CD4-positive, alpha-beta memory T cell (primary cell): ENCODE data around the gene MSX1. TPM values are rescaled to one million over a fixed set of nuclear protein-coding genes. Genes with fewer than 3 reads are reported as not detected.

Experiments used
- CTCF ChIA-PET: fragments of 350-600 bp; sonication (Branson Sonifier 250); formaldehyde crosslinking; loops from one replicate; lab custom pipeline; 2021; ENCODE audit warnings: inconsistent platforms; ENCODE audit not compliant: partially characterized antibody; lab: Charles Lee
- POLR2A ChIA-PET: fragments of 350-600 bp; sonication (Branson Sonifier 250); formaldehyde crosslinking; loops from one replicate; lab custom pipeline; 2021; ENCODE audit not compliant: partially characterized antibody; lab: Charles Lee
- DNase-seq, 5 donors: peaks; one replicate each; pipeline versions ENCODE4 v3.0.0 to v3.0.0-alpha.2; 2020 to 2022; ENCODE audit warnings: mixed read lengths in 1 of 5
- H3K27ac ChIP-seq: one replicate; pipeline ENCODE4 v1.7.0; 2013; ENCODE audit warnings: low read depth, low read length
- H3K27me3 ChIP-seq: 2 replicates; pipeline ENCODE4 v1.7.0; 2013; ENCODE audit warnings: mild to moderate bottlenecking, low read length, moderate library complexity; ENCODE audit not compliant: insufficient read depth
- H3K36me3 ChIP-seq: 2 replicates; pipeline ENCODE4 v1.7.0; 2013; ENCODE audit warnings: mild to moderate bottlenecking, low read length, moderate library complexity; ENCODE audit not compliant: insufficient read depth
- H3K4me1 ChIP-seq: 2 replicates; pipeline ENCODE4 v1.7.0; 2013; ENCODE audit warnings: mild to moderate bottlenecking, low read length, moderate library complexity; ENCODE audit not compliant: insufficient read depth
- H3K4me3 ChIP-seq, 2 donors: one replicate each; pipeline ENCODE4 v1.7.0; 2013; ENCODE audit warnings: low read length in 2 of 2, mild to moderate bottlenecking in 1 of 2
- H3K9me3 ChIP-seq, 2 donors: one replicate each; pipeline ENCODE4 v1.7.0; 2013; ENCODE audit warnings: low read length in 2 of 2, control low read depth in 1 of 2; ENCODE audit not compliant: control insufficient read depth in 1 of 2
- H3K27ac Mint-ChIP-seq, 7 donors: one replicate each; pipeline ENCODE4 v1.8.0; 2020 to 2021; ENCODE audit warnings: mixed read lengths in 7 of 7, mild to moderate bottlenecking in 6 of 7, inconsistent platforms in 3 of 7, moderate library complexity in 3 of 7
- H3K27me3 Mint-ChIP-seq, 2 donors: one replicate each; pipeline ENCODE4 v1.8.0; 2020 to 2021; ENCODE audit warnings: mixed read lengths in 2 of 2
- H3K36me3 Mint-ChIP-seq, 2 donors: one replicate each; pipeline ENCODE4 v1.8.0; 2020 to 2021; ENCODE audit warnings: mixed read lengths in 2 of 2, inconsistent platforms in 1 of 2, mild to moderate bottlenecking in 1 of 2
- H3K4me1 Mint-ChIP-seq, 4 donors: one replicate each; pipeline ENCODE4 v1.8.0; 2020 to 2021; ENCODE audit warnings: mixed read lengths in 4 of 4, mild to moderate bottlenecking in 1 of 4
- H3K4me3 Mint-ChIP-seq, 8 donors: one replicate each; pipeline ENCODE4 v1.8.0; 2020 to 2021; ENCODE audit warnings: mixed read lengths in 8 of 8, mild to moderate bottlenecking in 7 of 8, moderate library complexity in 6 of 8, inconsistent platforms in 3 of 8
- H3K9me3 Mint-ChIP-seq, 8 donors: one replicate each; pipeline ENCODE4 v1.8.0; 2020 to 2021; ENCODE audit warnings: mixed read lengths in 8 of 8, mild to moderate bottlenecking in 5 of 8, inconsistent platforms in 3 of 8, moderate library complexity in 1 of 8
- intact Hi-C: fragments of 100-400 bp; cut with micrococcal nuclease; formaldehyde crosslinking; loops from one replicate; pipeline ENCODE4 v1.15.1; 2023
- polyA plus RNA-seq, 2 donors: library from polyadenylated mRNA; unstranded; fragments of 300-500 nt; fragmentation: Illumina TruSeq; gene quantifications; one replicate each; pipeline ENCODE4 v1.2.3, GENCODE V29; 2021
- total RNA-seq, 2 experiments: library from RNA; stranded (reverse); gene quantifications; one replicate each; pipeline ENCODE4 v1.2.3, GENCODE V29; 2021

MSX1 gene
- total and polyA plus RNA-seq, 4 experiments from 2014 or later: not detected

DNA sequence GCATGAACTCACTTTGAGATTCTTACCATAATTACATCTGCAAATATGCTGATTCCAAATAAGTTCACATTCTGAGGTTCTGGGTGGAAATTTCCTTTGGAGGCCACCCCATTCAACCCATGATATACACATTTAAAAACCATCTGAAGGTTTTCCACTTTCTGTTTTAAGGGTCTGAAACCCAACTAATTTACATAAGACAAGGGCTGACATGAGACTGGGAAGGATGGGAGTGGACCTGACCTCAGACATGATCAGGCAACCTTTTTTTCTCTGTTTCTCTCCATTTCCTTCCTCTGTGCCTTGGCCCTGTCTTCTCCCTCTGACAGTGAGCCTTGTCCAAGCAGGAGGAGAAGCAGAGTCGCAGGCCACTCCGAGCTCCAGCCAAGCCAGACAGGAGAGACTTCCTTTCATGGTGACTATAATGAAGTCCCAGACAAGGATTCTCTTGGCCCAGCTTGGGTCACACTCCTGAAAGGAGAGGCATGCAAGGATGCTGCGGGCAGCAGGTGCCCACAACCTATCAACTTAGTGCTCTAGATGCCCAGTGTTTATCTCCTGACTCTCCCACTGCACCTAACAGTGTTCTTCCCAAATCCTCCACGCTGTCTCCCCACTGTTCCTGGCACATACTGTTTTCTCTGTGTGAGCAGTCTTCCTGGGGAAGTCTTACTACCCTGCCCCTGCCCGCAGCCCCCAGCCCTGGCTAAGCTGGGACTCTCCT lies 39.9 kb downstream of the MSX1 start:
- POLR2A ChIA-PET: no interaction called here
- H3K36me3 ChIP-seq: no peaks in the 10 kb centered on the region
- no peak overlapping the region for H3K27ac Mint-ChIP-seq

DNA sequence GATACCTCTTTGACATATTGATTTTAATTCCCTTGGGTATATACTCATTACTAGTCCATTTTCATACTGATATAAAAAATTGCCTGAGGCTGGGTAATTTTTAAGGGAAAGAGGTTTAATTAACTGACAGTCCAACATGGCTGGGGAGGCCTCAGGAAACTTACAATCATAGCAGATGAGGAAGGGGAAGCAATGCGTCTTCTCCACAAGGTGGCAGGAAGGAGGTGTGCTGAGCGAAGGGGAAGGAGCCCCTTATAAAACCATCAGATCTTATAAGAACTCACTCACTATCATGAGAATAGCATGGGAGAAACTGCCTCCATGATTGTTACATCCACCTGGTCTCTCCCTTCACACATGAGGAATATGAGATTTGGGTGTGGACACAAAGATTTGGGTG lies 42.4 kb downstream of the MSX1 start:
- H3K4me1 ChIP-seq: no peaks in the 10 kb centered on the region
- Mint-ChIP-seq H3K4me3 (no peak overlapping the region), H3K27ac (no peak overlapping the region), H3K36me3 (no peaks in the 10 kb centered on the region), H3K4me1 (no peaks in the 10 kb centered on the region), H3K27me3 (peaks cover 6 to 18% of the 10 kb centered on the region in 2 donors), H3K9me3 (peaks cover 0 to 9% (median 1%) of the 10 kb centered on the region in 8 donors)
- H3K4me3 ChIP-seq: no peak overlapping the region
- H3K9me3 ChIP-seq: no peaks in the 10 kb centered on the region
- H3K36me3 ChIP-seq: no peaks in the 10 kb centered on the region
- CTCF ChIA-PET: no interaction called here
- POLR2A ChIA-PET: no interaction called here
- intact Hi-C loops: no loop called here
- H3K27me3 ChIP-seq: no peaks in the 10 kb centered on the region
- DNase-seq: no peak
- no peak overlapping the region for H3K27ac ChIP-seq

More for the DNA sequence above, 39.9 kb downstream of the MSX1 start:
- no peaks in the 10 kb centered on the region for H3K9me3 ChIP-seq
- Mint-ChIP-seq H3K27me3 (peaks cover 3 to 18% of the 10 kb centered on the region in 2 donors), H3K4me3 (no peak overlapping the region), H3K9me3 (peaks cover 0 to 7% (median 1%) of the 10 kb centered on the region in 8 donors), H3K4me1 (no peaks in the 10 kb centered on the region), H3K36me3 (no peaks in the 10 kb centered on the region)
- no peak overlapping the region for H3K27ac ChIP-seq
- no peak for DNase-seq
- H3K4me1 ChIP-seq: no peaks in the 10 kb centered on the region
- no peaks in the 10 kb centered on the region for H3K27me3 ChIP-seq
- intact Hi-C loops: no loop called here
- no peak overlapping the region for H3K4me3 ChIP-seq
- CTCF ChIA-PET: interaction anchor here (1.5 kb wide), 1 partner anchor 13 kb away, joined by 4 read pairs; no protein-coding TSS in a partner anchor

DNA sequence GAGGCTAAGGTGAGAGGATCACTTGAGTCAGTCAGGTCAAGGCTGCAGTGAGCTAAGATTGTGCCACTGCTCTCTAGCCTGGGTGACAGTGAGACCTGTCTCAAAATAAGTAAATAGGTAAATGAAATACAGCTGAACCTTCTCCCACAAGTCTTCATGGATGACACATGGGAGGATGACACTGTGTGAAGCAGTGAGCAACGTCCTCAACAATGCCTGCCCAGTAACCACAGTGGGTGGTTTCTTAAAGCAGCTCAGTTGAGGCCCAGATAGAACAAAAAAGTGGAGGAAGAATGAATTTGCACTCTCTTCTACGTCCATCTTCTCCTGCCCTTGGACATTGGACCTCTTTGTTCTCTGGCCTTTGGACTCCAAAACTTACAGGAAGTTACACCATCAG lies 52.7 kb downstream of the MSX1 start:
- H3K9me3 ChIP-seq: no peaks in the 10 kb centered on the region
- intact Hi-C loops: no loop called here
- H3K27me3 Mint-ChIP-seq: peaks cover 3% of the 10 kb centered on the region in 2 donors
- H3K27ac Mint-ChIP-seq: no peak overlapping the region
- H3K36me3 ChIP-seq: no peaks in the 10 kb centered on the region
- no peaks in the 10 kb centered on the region for H3K4me1 ChIP-seq
- H3K9me3 Mint-ChIP-seq: peaks cover 0 to 3% (median 1%) of the 10 kb centered on the region in 8 donors
- no peaks in the 10 kb centered on the region for H3K27me3 ChIP-seq
- H3K4me1 Mint-ChIP-seq: no peaks in the 10 kb centered on the region
- H3K27ac ChIP-seq: no peak overlapping the region
- H3K4me3 ChIP-seq: no peak overlapping the region
- DNase-seq: no peak
- ChIA-PET POLR2A (no interaction called here), CTCF (interaction anchor here (0.7 kb wide), 1 partner anchor 12 kb away, joined by 4 read pairs; no protein-coding TSS in a partner anchor)
- no peaks in the 10 kb centered on the region for H3K36me3 Mint-ChIP-seq
- H3K4me3 Mint-ChIP-seq: no peak overlapping the region

DNA sequence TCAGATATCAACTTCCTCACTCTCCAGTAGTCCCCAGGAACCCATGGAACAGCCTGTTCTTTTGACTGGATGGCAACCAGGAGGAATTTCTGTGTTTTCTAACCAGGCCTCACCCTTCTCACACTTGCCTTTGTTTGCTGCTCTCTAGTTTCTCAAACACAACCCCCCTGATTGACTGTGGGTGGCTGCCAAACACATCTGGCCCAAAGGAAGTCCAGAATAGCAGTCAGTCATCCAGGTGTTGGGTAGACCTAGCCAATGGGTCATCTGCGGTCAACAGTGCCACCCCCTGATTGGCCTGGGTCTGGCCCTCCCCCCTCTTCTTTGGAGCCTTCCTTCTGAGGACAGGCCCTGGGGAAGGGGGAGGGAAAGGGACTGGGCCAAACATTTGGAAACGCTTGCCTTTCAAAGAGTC lies 53.7 kb downstream of the MSX1 start:
- Mint-ChIP-seq H3K4me1 (no peaks in the 10 kb centered on the region), H3K27me3 (peaks cover 2 to 3% of the 10 kb centered on the region in 2 donors), H3K36me3 (no peaks in the 10 kb centered on the region), H3K27ac (no peak overlapping the region), H3K4me3 (no peak overlapping the region), H3K9me3 (peaks cover 0 to 7% (median 2%) of the 10 kb centered on the region in 8 donors)
- H3K9me3 ChIP-seq: no peaks in the 10 kb centered on the region
- no peak for DNase-seq
- no peaks in the 10 kb centered on the region for H3K36me3 ChIP-seq
- no peak overlapping the region for H3K4me3 ChIP-seq
- no peak overlapping the region for H3K27ac ChIP-seq
- H3K27me3 ChIP-seq: no peaks in the 10 kb centered on the region
- intact Hi-C loops: no loop called here
- POLR2A ChIA-PET: no interaction called here
- no peaks in the 10 kb centered on the region for H3K4me1 ChIP-seq
- CTCF ChIA-PET: no interaction called here

Other genes starting within 250 kb of the MSX1 start
- not detected for gene CYTL1, start 159.8 kb downstream of the MSX1 start, total RNA-seq
- gene CYTL1, start 159.8 kb downstream of the MSX1 start, polyA plus RNA-seq: not detected
- not detected for gene STK32B, start 191.8 kb downstream of the MSX1 start, total RNA-seq
- gene STK32B, start 191.8 kb downstream of the MSX1 start, polyA plus RNA-seq: not detected